ENCODE data around the gene IGFBP4. TPM values are rescaled to one million over a fixed set of nuclear protein-coding genes. Genes with fewer than 3 reads are reported as not detected.

The IGFBP4 gene
- total RNA-seq, 2 donors from 2014 or later: 132 to 154 TPM

- H3K4me3 ChIP-seq: no peak overlapping the region
- no peaks in the 10 kb centered on the region for H3K36me3 ChIP-seq
- no peaks in the 10 kb centered on the region for H3K4me1 ChIP-seq (replicated peaks)
- H3K9me3 ChIP-seq: no peaks in the 10 kb centered on the region
- intact Hi-C loops (cut with DNase I): no loop called here
- H3K27ac ChIP-seq: no peak overlapping the region
- TF ChIP-seq POLR2AphosphoS5 (IDR thresholded peaks at IDR 0.05) (no peak), CTCF (IDR thresholded peaks at IDR 0.05) (no peak), POLR2A (IDR thresholded peaks at IDR 0.05) (no peak)
- no peaks in the 10 kb centered on the region for H3K27me3 ChIP-seq (replicated peaks; ENCODE audit: insufficient read depth)
- DNase-seq (ENCODE audit: low spot score): no peak
- whole genome bisulfite sequencing: 86% methylated on average over 5 of the region's 5 CpGs
Measured at GRCh38 chr17:40464392-40464855, 21.2 kb downstream of the IGFBP4 start.

GRCh38 chr17:40466298-40466971 lies 23.2 kb downstream of the IGFBP4 start:
- Histone ChIP-seq H3K4me3 (no peak overlapping the region), H3K27ac (no peak overlapping the region), H3K36me3 (no peaks in the 10 kb centered on the region), H3K4me1 (replicated peaks) (no peaks in the 10 kb centered on the region), H3K9me3 (no peaks in the 10 kb centered on the region), H3K27me3 (replicated peaks; ENCODE audit: insufficient read depth) (no peaks in the 10 kb centered on the region)
- DNase-seq (ENCODE audit: low spot score): no peak
- intact Hi-C loops (cut with DNase I): no loop called here
- 73% methylated on average over 11 of the region's 11 CpGs for WGBS
- TF ChIP-seq CTCF (IDR thresholded peaks at IDR 0.05): no peak
- TF ChIP-seq POLR2A (IDR thresholded peaks at IDR 0.05): no peak
- no peak for TF ChIP-seq POLR2AphosphoS5 (IDR thresholded peaks at IDR 0.05)

- Histone ChIP-seq H3K27me3 (replicated peaks; ENCODE audit: insufficient read depth) (no peaks in the 10 kb centered on the region), H3K4me1 (replicated peaks) (no peaks in the 10 kb centered on the region), H3K9me3 (no peaks in the 10 kb centered on the region), H3K4me3 (no peak overlapping the region), H3K36me3 (no peaks in the 10 kb centered on the region), H3K27ac (no peak overlapping the region)
- WGBS: 89% methylated on average over 2 of the region's 2 CpGs
- intact Hi-C loops (cut with DNase I): no loop called here
- TF ChIP-seq POLR2AphosphoS5 (IDR thresholded peaks at IDR 0.05) (no peak), POLR2A (IDR thresholded peaks at IDR 0.05) (no peak), CTCF (IDR thresholded peaks at IDR 0.05) (no peak)
- DNase-seq (ENCODE audit: low spot score): no peak
Measured at GRCh38 chr17:40467281-40467867, 24.1 kb downstream of the IGFBP4 start.

- no peaks in the 10 kb centered on the region for H3K9me3 ChIP-seq
- no peaks in the 10 kb centered on the region for H3K4me1 ChIP-seq (replicated peaks)
- no peak overlapping the region for H3K4me3 ChIP-seq
- 96% methylated on average over 7 of the region's 7 CpGs for WGBS
- no peak overlapping the region for H3K27ac ChIP-seq
- intact Hi-C loops (cut with DNase I): no loop called here
- no peak for DNase-seq (ENCODE audit: low spot score)
- no peaks in the 10 kb centered on the region for H3K27me3 ChIP-seq (replicated peaks; ENCODE audit: insufficient read depth)
- TF ChIP-seq POLR2A (IDR thresholded peaks at IDR 0.05): no peak
- no peak for TF ChIP-seq CTCF (IDR thresholded peaks at IDR 0.05)
- no peak for TF ChIP-seq POLR2AphosphoS5 (IDR thresholded peaks at IDR 0.05)
- H3K36me3 ChIP-seq: no peaks in the 10 kb centered on the region
Measured at GRCh38 chr17:40468560-40468959, 25.3 kb downstream of the IGFBP4 start.
